Activated CD4-positive, alpha-beta T cell treated with anti-CD3 and anti-CD28 coated beads, Interleukin-2, amount 10 ng/mL, durations not matched to agents 7 days and 5 days (primary cell): ENCODE results near the gene KCNH1. TPM values are rescaled to one million over a fixed set of nuclear protein-coding genes. Genes with fewer than 3 reads are reported as not detected.

Source experiments
- CTCF ChIA-PET: fragments of 350-600 bp; sonication (Branson Sonifier 250); formaldehyde crosslinking; loops from one replicate; lab custom pipeline; 2021; ENCODE audit warnings: antibody characterized with exemption; lab: Charles Lee
- POLR2A ChIA-PET: fragments of 350-600 bp; sonication (Branson Sonifier 250); formaldehyde crosslinking; loops from one replicate; lab custom pipeline; 2021; ENCODE audit warnings: antibody characterized with exemption; lab: Charles Lee
- DNase-seq: peaks from one replicate; pipeline ENCODE4 v3.0.0-alpha.2; 2020
- H3K27ac Mint-ChIP-seq: one replicate; pipeline ENCODE4 v1.8.0; 2021; ENCODE audit warnings: mild to moderate bottlenecking, moderate library complexity, mixed read lengths
- H3K27me3 Mint-ChIP-seq: one replicate; pipeline ENCODE4 v1.8.0; 2021; ENCODE audit warnings: mixed read lengths
- H3K36me3 Mint-ChIP-seq: one replicate; pipeline ENCODE4 v1.8.0; 2021; ENCODE audit warnings: low read depth, mixed read lengths
- H3K4me1 Mint-ChIP-seq: one replicate; pipeline ENCODE4 v1.8.0; 2021; ENCODE audit warnings: mixed read lengths
- H3K4me3 Mint-ChIP-seq: one replicate; pipeline ENCODE4 v1.8.0; 2021; ENCODE audit warnings: mild to moderate bottlenecking, moderate library complexity, mixed read lengths
- H3K9me3 Mint-ChIP-seq: one replicate; pipeline ENCODE4 v1.8.0; 2021; ENCODE audit warnings: mixed read lengths
- total RNA-seq, 2 experiments: library from RNA; stranded (reverse); gene quantifications; one replicate each; pipeline ENCODE4 v1.2.3, GENCODE V29; 2021

The KCNH1 gene
- total RNA-seq, 2 experiments from 2014 or later = not detected

- Mint-ChIP-seq H3K9me3 (no peaks in the 10 kb centered on the region), H3K4me1 (peaks cover 2% of the 10 kb centered on the region), H3K27ac (no peak overlapping the region), H3K27me3 (no peaks in the 10 kb centered on the region), H3K4me3 (no peak overlapping the region), H3K36me3 (no peaks in the 10 kb centered on the region)
- POLR2A ChIA-PET = no interaction called here
- CTCF ChIA-PET = no interaction called here
- no peak for DNase-seq
Observed at GRCh38 chr1:210709701-210710100, 424.2 kb downstream of the KCNH1 start.

GRCh38 chr1:210707300-210708240, 426.4 kb downstream of the KCNH1 start:
- H3K4me3 Mint-ChIP-seq = no peak overlapping the region
- CTCF ChIA-PET = no interaction called here
- no peak for DNase-seq
- peaks cover 2% of the 10 kb centered on the region for H3K4me1 Mint-ChIP-seq
- H3K27ac Mint-ChIP-seq = no peak overlapping the region
- H3K36me3 Mint-ChIP-seq = no peaks in the 10 kb centered on the region
- no peaks in the 10 kb centered on the region for H3K9me3 Mint-ChIP-seq
- POLR2A ChIA-PET = no interaction called here
- no peaks in the 10 kb centered on the region for H3K27me3 Mint-ChIP-seq

GRCh38 chr1:210706246-210706645, 427.7 kb downstream of the KCNH1 start:
- Mint-ChIP-seq H3K27me3 (no peaks in the 10 kb centered on the region), H3K36me3 (no peaks in the 10 kb centered on the region), H3K4me3 (no peak overlapping the region), H3K9me3 (no peaks in the 10 kb centered on the region), H3K4me1 (peaks cover 2% of the 10 kb centered on the region), H3K27ac (no peak overlapping the region)
- ChIA-PET POLR2A (no interaction called here), CTCF (no interaction called here)
- DNase-seq = no peak

- Mint-ChIP-seq H3K9me3 (no peaks in the 10 kb centered on the region), H3K4me1 (peaks cover 2% of the 10 kb centered on the region), H3K36me3 (no peaks in the 10 kb centered on the region), H3K4me3 (no peak overlapping the region), H3K27ac (no peak overlapping the region), H3K27me3 (no peaks in the 10 kb centered on the region)
- ChIA-PET POLR2A (no interaction called here), CTCF (no interaction called here)
- no peak for DNase-seq
Observed at GRCh38 chr1:210705086-210705485, 428.9 kb downstream of the KCNH1 start.

GRCh38 chr1:210703593-210703992, 430.4 kb downstream of the KCNH1 start:
- no peak overlapping the region for H3K4me3 Mint-ChIP-seq

GRCh38 chr1:210702506-210702905, 431.4 kb downstream of the KCNH1 start:
- no peaks in the 10 kb centered on the region for H3K4me1 Mint-ChIP-seq
- no peak overlapping the region for H3K27ac Mint-ChIP-seq
- DNase-seq = no peak
- no peaks in the 10 kb centered on the region for H3K9me3 Mint-ChIP-seq
- CTCF ChIA-PET = interaction anchor here (1.0 kb wide), 1 partner anchor 13 kb away, joined by 4 read pairs; no protein-coding TSS in a partner anchor
- no peaks in the 10 kb centered on the region for H3K36me3 Mint-ChIP-seq
- H3K27me3 Mint-ChIP-seq = peaks cover 2% of the 10 kb centered on the region
- no peak overlapping the region for H3K4me3 Mint-ChIP-seq
- POLR2A ChIA-PET = no interaction called here

More at GRCh38 chr1:210703593-210703992, 430.4 kb downstream of the KCNH1 start:
- Mint-ChIP-seq H3K27ac (no peak overlapping the region), H3K4me1 (peaks cover 2% of the 10 kb centered on the region), H3K27me3 (peaks cover 2% of the 10 kb centered on the region), H3K36me3 (no peaks in the 10 kb centered on the region), H3K9me3 (no peaks in the 10 kb centered on the region)
- DNase-seq = no peak
- ChIA-PET CTCF (interaction anchor here (0.6 kb wide), 1 partner anchor 188 kb away, joined by 3 read pairs; no protein-coding TSS in a partner anchor), POLR2A (no interaction called here)

- ChIA-PET POLR2A (no interaction called here), CTCF (no interaction called here)
- H3K27me3 Mint-ChIP-seq = peaks cover 2% of the 10 kb centered on the region
- H3K9me3 Mint-ChIP-seq = no peaks in the 10 kb centered on the region
- no peak overlapping the region for H3K27ac Mint-ChIP-seq
- peaks cover 12% of the 10 kb centered on the region for H3K4me1 Mint-ChIP-seq
- no peak overlapping the region for H3K4me3 Mint-ChIP-seq
- DNase-seq = no peak
- no peaks in the 10 kb centered on the region for H3K36me3 Mint-ChIP-seq
Observed at GRCh38 chr1:210700511-210700910, 433.4 kb downstream of the KCNH1 start.

- ChIA-PET POLR2A (no interaction called here), CTCF (no interaction called here)
- H3K4me1 Mint-ChIP-seq = peaks cover 12% of the 10 kb centered on the region
- H3K9me3 Mint-ChIP-seq = no peaks in the 10 kb centered on the region
- H3K27me3 Mint-ChIP-seq = peaks cover 2% of the 10 kb centered on the region
- no peak overlapping the region for H3K27ac Mint-ChIP-seq
- H3K4me3 Mint-ChIP-seq = no peak overlapping the region
- no peaks in the 10 kb centered on the region for H3K36me3 Mint-ChIP-seq
- no peak for DNase-seq
Observed at GRCh38 chr1:210700083-210700482, 433.9 kb downstream of the KCNH1 start.

- peaks cover 3% of the 10 kb centered on the region for H3K27me3 Mint-ChIP-seq
- ChIA-PET POLR2A (no interaction called here), CTCF (no interaction called here)
- no peaks in the 10 kb centered on the region for H3K9me3 Mint-ChIP-seq
- H3K4me3 Mint-ChIP-seq = no peak overlapping the region
- H3K36me3 Mint-ChIP-seq = no peaks in the 10 kb centered on the region
- DNase-seq = no peak
- peaks cover 12% of the 10 kb centered on the region for H3K4me1 Mint-ChIP-seq
- H3K27ac Mint-ChIP-seq = no peak overlapping the region
Observed at GRCh38 chr1:210698661-210699060, 435.3 kb downstream of the KCNH1 start.

- Mint-ChIP-seq H3K4me1 (peaks cover 24% of the 10 kb centered on the region), H3K27ac (peak overlapping the region; percentile 7), H3K36me3 (no peaks in the 10 kb centered on the region), H3K27me3 (peaks cover 3% of the 10 kb centered on the region), H3K4me3 (no peak overlapping the region), H3K9me3 (no peaks in the 10 kb centered on the region)
- CTCF ChIA-PET = no interaction called here
- DNase-seq = no peak
- POLR2A ChIA-PET = no interaction called here
Observed at GRCh38 chr1:210697185-210697584, 436.8 kb downstream of the KCNH1 start.

GRCh38 chr1:210696709-210697108, 437.2 kb downstream of the KCNH1 start:
- H3K9me3 Mint-ChIP-seq = no peaks in the 10 kb centered on the region
- H3K36me3 Mint-ChIP-seq = no peaks in the 10 kb centered on the region
- POLR2A ChIA-PET = no interaction called here
- H3K4me3 Mint-ChIP-seq = no peak overlapping the region
- peaks cover 3% of the 10 kb centered on the region for H3K27me3 Mint-ChIP-seq
- H3K4me1 Mint-ChIP-seq = peaks cover 24% of the 10 kb centered on the region
- no peak overlapping the region for H3K27ac Mint-ChIP-seq
- DNase-seq = peak; percentile 11
- CTCF ChIA-PET = no interaction called here

- Mint-ChIP-seq H3K4me3 (no peak overlapping the region), H3K4me1 (peaks cover 24% of the 10 kb centered on the region), H3K36me3 (no peaks in the 10 kb centered on the region), H3K27me3 (peaks cover 3% of the 10 kb centered on the region), H3K27ac (no peak overlapping the region), H3K9me3 (no peaks in the 10 kb centered on the region)
- DNase-seq = no peak
- ChIA-PET POLR2A (no interaction called here), CTCF (no interaction called here)
Observed at GRCh38 chr1:210695026-210695425, 438.9 kb downstream of the KCNH1 start.

GRCh38 chr1:210692796-210693195, 441.2 kb downstream of the KCNH1 start:
- no peak overlapping the region for H3K27ac Mint-ChIP-seq
- H3K4me1 Mint-ChIP-seq = peaks cover 27% of the 10 kb centered on the region
- H3K4me3 Mint-ChIP-seq = no peak overlapping the region
- peaks cover 1% of the 10 kb centered on the region for H3K27me3 Mint-ChIP-seq
- H3K36me3 Mint-ChIP-seq = no peaks in the 10 kb centered on the region
- no peaks in the 10 kb centered on the region for H3K9me3 Mint-ChIP-seq
- no peak for DNase-seq
- ChIA-PET POLR2A (no interaction called here), CTCF (interaction anchor here (0.6 kb wide), 1 partner anchor 9 kb away, joined by 3 read pairs; no protein-coding TSS in a partner anchor)
